GM18507 (cell line): Measurements from ENCODE around the gene USP36.

Experiments
- DNase-seq: peaks from one replicate; pipeline ENCODE4 v3.0.0; 2011; ENCODE audit warnings: low read depth; ENCODE audit not compliant: insufficient read length; ENCODE audit errors: extremely low spot score
- FAIRE-seq: peaks from 2 replicates; lab custom pipeline; 2011; peaks lifted over from hg19 to GRCh38; lab: Jason Lieb, UNC

The USP36 gene

GRCh38 chr17:78796517-78796900 lies 44.1 kb downstream of the USP36 start:
- FAIRE-seq: no peak
- no peak for DNase-seq

GRCh38 chr17:78795861-78796516 lies 44.6 kb downstream of the USP36 start:
- DNase-seq (no peak), FAIRE-seq (no peak)

GRCh38 chr17:78794864-78795640 lies 45.6 kb downstream of the USP36 start:
- DNase-seq (no peak), FAIRE-seq (no peak)

- DNase-seq (no peak), FAIRE-seq (no peak)
Measured at GRCh38 chr17:78794399-78794798, 46.2 kb downstream of the USP36 start.

- no peak for FAIRE-seq
- no peak for DNase-seq
Measured at GRCh38 chr17:78793968-78794367, 46.6 kb downstream of the USP36 start.

- no peak for FAIRE-seq
Measured at GRCh38 chr17:78793415-78793814, 47.2 kb downstream of the USP36 start.

GRCh38 chr17:78791840-78792709 lies 48.5 kb downstream of the USP36 start:
- FAIRE-seq: no peak

More at GRCh38 chr17:78793415-78793814, 47.2 kb downstream of the USP36 start:
- no peak for DNase-seq

GRCh38 chr17:78790552-78790951 lies 50.1 kb downstream of the USP36 start:
- DNase-seq: no peak
- no peak for FAIRE-seq

More at GRCh38 chr17:78791840-78792709, 48.5 kb downstream of the USP36 start:
- DNase-seq: no peak

- DNase-seq (no peak), FAIRE-seq (no peak)
Measured at GRCh38 chr17:78789663-78790181, 50.9 kb downstream of the USP36 start.

- DNase-seq (no peak), FAIRE-seq (no peak)
Measured at GRCh38 chr17:78789149-78789662, 51.4 kb downstream of the USP36 start.

- DNase-seq: no peak
- no peak for FAIRE-seq
Measured at GRCh38 chr17:78788451-78788850, 52.2 kb downstream of the USP36 start.

GRCh38 chr17:78787444-78787843 lies 53.2 kb downstream of the USP36 start:
- DNase-seq (no peak), FAIRE-seq (no peak)

- DNase-seq: no peak
- no peak for FAIRE-seq
Measured at GRCh38 chr17:78785663-78786057, 55.0 kb downstream of the USP36 start.

- FAIRE-seq (no peak), DNase-seq (no peak)
Measured at GRCh38 chr17:78785011-78785662, 55.5 kb downstream of the USP36 start.

- DNase-seq: no peak
- no peak for FAIRE-seq
Measured at GRCh38 chr17:78784352-78784751, 56.3 kb downstream of the USP36 start.

- FAIRE-seq (no peak), DNase-seq (no peak)
Measured at GRCh38 chr17:78783711-78784324, 56.8 kb downstream of the USP36 start.

GRCh38 chr17:78781893-78782304 lies 58.7 kb downstream of the USP36 start, which contains the start of gene CYTH1:
CYTH1 (minus strand) TSS chr17:78782273; CDS start chr17:78782223, 50 bp downstream.
- no peak for FAIRE-seq
- no peak for DNase-seq

GRCh38 chr17:78781104-78781892 lies 59.3 kb downstream of the USP36 start:
- FAIRE-seq (no peak), DNase-seq (no peak)
